Activated CD4-positive, alpha-beta T cell treated with anti-CD3 and anti-CD28 coated beads for 1 hour (primary cell): ENCODE data around the gene MAP2K2.

Experiments
- DNase-seq: peaks from one replicate; pipeline ENCODE4 v3.0.0-alpha.2; 2020

The MAP2K2 gene

DNA sequence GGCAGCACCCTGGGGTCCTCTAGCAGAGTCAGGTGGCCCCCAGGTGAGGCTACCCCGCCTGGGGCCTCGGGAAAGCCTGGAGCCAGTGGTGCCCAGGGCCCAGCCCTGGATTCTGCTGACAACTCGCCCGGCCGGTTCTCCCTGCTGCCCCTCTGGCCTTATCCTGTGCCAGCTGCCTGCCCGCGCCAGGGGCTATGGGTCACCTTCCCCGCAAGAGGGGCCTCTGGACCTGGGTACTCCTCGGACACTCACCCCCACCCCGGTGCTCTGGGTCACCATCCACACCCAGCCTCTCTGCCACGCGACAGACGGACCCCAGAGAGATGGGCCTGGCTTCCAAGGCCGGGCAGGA is 81.2 kb downstream of the MAP2K2 start:
- no peak for DNase-seq

- DNase-seq, result no peak
Measured at GRCh38 chr19:4042064-4042730, 81.7 kb downstream of the MAP2K2 start.
